CD4-positive, alpha-beta T cell treated with Interleukin-17A for 4 hours (primary cell): ENCODE measurements around the gene NSMCE1.

ENCODE experiments used
- DNase-seq: peaks from one replicate; pipeline ENCODE4 v3.0.0-alpha.2; 2020; ENCODE audit warnings: mixed read lengths

Gene NSMCE1, protein sequence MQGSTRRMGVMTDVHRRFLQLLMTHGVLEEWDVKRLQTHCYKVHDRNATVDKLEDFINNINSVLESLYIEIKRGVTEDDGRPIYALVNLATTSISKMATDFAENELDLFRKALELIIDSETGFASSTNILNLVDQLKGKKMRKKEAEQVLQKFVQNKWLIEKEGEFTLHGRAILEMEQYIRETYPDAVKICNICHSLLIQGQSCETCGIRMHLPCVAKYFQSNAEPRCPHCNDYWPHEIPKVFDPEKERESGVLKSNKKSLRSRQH

DNA sequence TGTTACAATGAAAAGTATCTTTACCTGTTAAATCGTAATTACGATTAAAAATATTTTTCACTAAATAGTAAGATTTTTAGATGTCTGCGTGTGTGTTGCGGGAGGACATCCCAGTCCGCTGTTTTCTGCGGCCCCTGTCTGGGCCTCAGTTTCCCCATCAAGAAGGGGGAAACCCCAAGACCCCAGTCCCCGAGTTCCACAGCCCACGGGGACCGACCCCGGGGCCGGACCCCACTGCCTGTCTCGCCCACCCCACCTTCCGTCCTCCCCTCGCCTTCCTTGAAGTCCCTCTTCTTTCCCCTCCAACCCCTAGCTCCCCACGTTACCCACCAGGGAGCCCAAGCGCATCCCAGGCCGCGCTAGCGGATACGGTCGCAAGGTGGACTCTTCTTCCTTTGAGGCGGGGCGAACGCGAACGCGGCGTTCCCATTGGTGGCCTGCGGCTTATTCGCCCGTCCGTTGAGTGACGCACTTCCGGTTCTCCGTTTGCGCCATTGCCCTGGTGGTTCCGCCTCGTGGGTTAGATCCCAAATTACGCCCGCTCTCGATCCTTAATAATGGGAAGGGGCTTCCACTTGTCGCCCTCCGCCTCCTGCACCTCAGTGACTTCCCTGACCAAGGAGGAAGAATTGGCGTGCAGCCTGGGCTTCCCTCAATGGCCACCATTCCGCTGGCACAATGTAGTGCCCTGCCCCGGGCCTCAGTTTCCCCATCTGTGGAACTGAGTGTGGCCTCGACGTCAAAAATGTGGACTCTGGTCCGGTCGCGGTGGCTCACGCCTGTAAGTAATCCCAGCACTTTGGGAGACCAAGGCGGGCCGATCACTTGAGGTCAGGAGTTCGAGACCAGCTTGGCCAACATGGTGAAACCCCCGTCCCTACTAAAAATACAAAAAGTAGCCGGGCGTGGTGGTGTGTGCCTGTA lies at the start of gene NSMCE1:
TSS of gene NSMCE1 (minus strand) at position 397 of the 924 bp plus-strand sequence. CDS start 11,202 bp downstream, outside the sequence.
- DNase-seq = peak; percentile 97

DNA sequence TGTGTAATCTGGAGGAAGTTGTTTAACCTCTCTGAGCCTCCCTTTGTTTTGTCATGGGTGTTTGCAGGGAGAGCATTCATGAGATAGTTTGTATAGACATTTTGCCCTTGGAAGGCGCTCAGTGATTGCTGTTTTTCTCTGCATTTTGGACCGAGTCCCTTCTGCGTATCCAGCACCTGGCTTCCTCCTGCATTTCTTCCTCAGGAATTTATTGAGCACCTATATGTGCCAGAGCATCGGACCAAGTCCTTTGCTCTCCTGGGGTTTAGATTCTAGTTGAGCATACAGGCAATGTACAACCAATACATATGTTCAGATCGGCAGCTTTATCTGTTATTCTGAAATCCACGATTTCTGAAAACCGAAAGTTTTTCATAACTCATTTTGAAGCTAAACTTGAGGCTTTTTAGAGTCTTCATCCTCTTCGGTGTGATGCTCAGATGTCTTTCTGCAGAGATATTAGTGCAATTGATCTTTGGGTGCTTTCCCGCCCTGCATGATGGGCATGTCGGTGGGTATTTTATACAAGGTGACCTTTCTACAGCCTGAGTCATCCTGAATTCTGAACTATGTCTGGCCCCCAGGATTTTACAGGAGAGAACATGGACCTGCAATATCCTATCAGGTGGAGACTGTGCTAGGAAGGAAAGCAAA lies 49.3 kb upstream of the NSMCE1 start:
- DNase-seq = peak; percentile 29

DNA sequence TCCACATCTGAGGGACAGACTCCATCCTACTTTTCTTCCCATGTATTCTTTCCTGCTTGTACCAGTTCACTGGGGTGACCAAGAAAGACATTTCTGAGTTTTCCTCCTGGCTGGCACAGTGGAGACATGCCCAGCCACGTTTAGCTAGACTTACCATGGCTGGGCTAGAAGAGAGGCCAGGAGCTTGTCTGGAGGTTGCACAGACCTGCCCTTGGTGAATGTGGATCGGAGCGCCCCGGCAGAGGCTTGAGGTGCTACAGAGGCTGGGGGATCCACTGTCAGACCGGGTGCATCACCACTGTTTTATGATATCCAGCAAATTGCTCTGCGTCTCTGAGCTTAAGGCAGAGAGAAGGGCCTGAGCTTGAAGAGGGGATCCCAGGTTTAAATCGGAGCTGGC lies 48.7 kb upstream of the NSMCE1 start:
- no peak for DNase-seq

DNA sequence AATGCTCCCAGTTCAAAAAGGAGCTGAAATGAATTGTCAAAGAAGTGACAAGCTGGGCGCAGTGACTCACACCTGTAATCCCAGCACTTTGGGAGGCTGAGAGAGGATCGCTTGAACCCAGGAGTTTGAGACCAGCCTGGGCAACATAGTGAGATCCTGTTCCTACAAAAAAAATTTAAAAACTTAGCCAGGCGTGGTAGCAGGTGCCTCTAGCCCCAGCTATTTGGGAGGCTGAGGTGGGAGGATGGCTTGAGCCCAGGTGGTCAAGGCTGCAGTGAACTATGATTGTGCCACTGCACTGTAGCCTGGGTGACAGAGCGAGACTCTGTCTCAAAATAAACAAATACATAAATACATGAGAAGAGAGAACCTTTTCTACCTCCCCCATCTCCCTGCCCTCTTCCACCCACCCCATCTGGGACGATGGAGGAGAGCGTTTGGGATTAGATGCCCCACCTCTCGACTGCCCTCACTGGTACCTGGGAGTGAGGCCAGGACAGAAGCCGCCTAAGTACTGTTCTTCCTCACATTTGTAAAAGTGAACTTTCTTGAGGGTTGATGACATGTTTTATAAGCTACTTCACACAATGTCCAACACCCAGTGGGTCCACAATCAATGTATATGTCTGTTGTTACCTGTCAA lies 47.6 kb upstream of the NSMCE1 start:
- no peak for DNase-seq

DNA sequence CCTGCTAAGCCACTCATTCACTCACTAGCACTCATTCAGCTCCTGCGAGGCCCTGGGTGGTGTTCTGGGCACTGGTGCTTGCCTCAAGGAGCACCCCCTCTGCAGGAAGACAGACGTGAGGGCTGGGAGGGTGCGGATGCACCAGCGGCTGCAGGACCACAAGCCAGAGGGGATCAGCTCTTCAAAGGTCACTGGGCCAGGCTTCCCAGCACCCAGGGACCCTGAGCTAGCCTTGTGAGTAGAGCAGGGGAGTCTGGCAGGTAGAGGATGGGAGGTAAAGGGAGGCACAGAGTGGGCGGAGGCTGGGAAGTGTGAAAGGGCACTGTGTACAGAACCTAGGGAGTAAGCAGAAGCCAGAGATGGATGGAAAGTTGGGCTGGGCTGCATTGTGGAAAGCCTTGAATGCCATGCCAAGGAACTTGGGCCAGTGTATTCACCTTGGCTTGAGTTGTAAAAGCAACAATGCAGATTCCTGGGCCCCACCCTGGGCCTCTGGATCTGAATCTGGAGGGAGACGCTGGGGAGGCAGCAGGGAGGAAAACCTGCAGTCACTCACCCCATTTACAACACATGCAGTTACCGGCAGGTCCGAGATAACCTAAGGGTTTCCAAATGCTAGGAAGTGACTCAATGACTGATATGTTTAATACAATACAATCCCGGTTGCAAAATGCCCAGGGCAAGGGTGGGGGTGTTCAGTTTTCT lies 46.9 kb upstream of the NSMCE1 start:
- peak; percentile 69 for DNase-seq

DNA sequence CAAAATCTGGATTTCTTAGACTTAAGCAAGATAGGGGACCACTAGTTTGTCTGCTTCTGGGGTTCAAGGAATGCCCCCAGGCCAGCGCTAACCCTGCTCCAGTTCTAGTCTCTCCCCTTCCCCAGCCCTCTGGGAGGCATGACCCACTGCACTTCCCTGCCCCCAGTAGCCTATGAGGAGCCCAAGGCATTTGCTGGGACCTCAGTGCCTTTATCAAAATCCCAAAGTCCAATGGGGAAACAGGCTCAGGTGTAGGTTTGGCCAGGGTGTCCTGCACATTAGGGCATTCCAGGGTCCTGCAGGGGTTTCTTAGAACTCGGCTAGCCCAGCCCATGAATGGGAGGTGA lies 46.4 kb upstream of the NSMCE1 start:
- no peak for DNase-seq

DNA sequence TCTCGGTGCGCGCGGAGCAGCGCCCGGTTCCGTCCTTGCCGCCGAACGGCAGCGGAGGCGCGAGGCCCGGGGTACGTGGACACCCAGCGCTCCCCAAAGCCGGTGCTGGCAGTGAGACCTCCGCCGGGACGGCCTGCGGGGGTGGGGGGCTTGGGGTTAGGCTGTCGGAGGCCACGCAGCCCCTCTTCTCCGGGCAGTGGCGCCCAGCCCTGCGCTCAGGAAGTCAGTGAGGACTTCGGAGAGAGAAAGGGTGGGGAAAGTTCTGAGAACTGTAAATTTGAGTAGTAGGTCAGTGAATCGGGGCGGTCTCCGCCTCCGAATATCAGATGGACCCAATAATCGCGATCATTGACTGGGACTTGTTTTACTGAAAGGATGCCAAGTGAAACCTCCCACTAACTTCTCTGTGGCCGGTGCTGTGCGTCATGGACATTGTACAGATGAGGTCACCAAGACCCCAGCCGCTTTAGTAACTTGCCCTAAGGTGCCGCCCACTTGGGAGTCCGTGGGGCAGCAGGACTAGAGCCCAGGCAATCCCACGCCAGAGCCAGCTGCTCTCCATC lies 45.7 kb upstream of the NSMCE1 start:
- DNase-seq = peak; percentile 44

DNA sequence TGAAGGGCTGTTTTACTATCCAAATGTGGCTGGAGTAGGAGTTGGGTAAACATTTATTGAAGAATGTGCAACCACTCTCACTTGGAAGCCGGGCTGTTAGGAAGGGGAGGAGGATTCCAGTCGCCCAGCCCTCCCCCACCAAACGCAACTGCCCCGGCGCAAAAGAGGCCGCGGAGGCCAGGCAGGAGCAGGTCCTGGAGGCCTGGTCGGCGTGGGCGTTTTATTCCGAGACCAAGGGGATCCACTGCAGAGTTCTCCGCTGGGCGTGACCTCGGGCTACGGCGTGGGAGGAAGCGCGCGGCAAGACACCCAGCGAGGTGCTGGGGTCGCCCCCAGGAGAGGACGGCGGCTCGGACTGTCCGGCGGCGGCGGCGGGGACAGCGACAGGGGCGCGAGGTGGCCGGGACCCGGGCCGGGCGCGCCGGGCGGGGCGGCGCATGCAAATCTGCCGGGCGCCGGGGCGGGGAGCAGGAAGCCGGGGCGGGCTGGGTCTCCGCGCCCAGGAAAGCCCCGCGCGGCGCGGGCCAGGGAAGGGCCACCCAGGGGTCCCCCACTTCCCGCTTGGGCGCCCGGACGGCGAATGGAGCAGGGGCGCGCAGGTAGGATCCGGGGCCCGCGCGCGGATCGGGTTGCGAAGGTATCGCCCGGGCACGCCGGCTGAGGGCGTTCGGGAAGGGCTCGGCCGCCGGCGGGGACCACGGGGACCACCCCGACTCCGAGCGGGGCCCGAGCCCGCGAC lies 45.0 kb upstream of the NSMCE1 start, which contains the start of gene IL4R:
TSS of gene IL4R (plus strand) at position 553 of the 739 bp plus-strand sequence. CDS start 26,230 bp downstream, outside the sequence.
- DNase-seq = peak; percentile 74

DNA sequence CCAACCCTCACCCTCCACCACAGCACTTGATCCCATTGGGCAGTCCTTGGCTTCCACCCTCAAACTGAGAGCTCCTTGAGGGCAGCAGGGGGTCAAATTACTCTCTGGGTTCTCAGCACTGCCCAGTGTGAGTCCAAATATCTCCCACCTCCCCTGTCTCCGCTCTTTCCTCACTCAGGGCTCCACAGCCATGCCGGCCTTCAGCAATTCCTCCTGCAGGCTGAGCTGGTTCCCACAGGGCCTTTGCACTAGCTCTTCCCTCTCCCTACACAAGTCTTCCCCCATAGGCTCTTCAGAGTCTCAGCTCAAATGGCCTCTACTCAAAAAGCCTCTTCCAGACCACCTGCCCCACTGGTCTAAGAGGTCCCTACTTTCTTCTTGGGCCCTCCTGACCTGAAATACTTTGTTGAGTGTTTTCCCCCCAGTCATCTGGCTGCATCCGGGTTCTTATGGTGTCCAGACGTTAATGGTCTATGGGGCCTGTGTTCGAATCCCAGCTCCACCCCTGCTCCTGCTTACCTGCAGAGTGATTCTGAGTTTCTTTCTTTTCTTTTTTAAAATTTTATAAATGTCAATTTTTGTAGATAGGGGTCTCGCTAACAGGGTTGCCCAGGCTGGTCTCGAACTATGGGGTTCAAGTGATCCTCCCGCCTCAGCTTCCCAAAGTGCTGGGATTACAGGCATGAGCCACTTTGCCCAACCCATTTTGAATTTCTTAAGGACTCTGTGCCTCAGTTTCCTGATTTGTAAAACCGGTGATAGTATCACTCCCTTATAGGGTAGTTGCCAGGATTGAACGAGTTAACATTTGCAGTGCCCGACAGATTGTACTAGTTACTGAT lies 44.2 kb upstream of the NSMCE1 start:
- no peak for DNase-seq

DNA sequence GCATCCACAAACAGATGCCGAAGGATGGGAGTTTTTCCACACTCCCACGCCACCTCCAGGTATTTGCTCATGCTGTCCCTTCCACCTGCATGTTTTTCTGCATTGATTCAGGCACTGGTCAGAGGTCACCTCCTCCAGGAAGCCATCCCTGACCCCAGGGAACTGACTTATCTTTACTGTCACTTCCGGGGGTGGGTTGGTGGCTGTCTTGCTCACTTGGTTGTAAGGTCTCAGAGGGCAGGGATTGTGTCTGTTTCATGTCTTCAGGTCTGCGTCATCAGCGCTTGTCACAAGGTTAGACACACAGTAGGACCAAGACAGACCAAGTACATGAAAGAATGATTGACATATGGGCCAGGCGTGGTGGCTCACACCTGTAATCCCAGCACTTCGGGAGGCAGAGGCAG lies 43.3 kb upstream of the NSMCE1 start:
- DNase-seq = no peak

DNA sequence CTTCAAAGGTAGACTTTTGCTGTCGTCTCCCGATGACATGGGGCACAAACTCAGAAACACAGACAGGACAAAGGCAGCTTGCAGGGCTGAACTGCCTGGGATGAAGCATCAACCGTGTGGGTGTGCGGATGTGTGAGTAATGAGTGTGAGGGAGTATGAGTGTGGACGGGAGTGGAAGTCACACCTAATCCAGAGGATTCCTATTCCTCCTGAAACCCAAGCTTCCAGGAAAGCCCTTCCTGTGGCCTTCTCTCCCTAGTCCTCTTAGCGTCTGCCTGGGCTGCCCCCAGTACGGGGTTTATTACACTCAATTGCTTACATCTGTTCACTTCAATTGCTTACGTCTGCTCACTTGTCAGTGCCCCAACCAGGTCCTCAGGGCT lies 42.9 kb upstream of the NSMCE1 start:
- no peak for DNase-seq

DNA sequence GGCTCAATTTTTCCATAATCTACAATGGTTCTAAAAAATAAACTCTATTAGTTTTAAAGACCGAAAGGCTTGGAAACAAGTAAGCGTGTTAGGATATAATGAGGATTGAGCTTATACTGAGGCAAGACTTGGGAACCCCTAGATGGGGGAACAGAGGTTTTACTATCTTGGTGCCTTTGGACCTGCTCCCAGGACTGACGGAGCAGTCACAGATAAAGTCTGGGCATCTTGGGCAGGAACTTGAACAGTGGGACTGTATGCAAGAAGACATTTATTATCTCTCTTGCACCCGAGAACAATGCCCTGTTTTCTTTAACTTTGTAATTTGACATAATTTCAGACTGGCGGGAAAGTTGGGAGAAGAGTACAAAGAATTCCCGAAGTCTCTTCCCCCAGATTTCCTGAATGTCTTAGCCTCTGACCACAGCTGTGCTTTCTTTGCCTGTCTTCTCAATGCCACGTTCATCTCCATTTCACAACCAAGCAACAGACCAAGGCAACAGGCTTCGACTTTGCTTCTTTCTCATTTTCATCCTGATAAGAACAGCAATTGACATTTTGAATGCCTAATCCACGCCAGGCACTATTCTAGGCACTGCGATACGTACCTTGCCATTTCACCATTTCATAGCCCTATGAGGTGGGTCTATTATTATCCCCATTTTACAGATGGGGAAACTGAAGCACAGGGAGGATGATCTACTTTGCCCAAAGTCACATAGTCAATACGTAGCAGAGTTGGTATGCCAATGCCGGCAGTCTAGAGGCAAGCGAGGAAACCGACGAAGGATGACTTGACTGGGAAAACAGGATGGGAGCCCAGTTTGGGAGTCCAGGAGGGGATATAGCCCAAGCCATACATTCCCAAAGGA lies 42.2 kb upstream of the NSMCE1 start:
- DNase-seq = no peak

DNA sequence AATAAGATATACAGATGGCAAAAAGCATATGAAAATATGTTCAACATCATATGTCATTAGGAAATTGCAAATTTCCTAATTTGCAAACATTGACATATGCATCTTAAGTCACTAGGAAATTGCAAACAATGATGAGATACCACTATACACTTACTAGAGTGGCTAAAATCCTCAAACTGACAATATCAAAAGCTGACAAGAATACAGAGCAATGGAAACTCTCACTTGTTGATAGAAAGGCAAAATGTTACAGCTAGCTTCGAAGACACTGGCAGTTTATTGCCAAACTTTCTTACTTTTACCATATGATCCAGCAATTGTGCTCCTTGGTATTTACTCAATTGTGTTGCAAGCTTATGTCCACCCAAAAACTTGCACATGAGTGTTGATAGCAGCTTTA lies 40.2 kb upstream of the NSMCE1 start:
- no peak for DNase-seq

DNA sequence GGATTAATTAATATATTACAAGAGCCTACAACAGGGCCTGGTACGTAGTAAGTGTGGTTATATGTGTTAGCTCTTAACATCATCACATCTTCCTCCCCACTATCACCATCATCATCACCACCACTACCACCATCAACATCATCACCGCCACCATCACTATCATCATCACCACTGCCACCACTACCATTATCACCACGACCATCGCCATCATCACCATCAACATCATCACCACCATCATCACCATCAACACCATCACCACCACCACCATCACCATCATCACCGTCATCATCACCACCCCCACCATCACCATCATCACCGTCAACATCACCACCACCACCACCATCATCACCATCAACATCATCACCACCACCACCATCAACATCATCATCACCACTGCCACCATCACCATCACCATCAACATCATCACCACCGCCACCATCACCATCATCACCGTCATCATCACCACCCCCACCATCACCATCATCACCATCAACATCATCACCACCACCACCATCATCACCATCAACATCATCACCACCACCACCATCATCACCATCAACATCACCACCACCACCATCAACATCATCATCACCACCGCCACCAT lies 37.4 kb upstream of the NSMCE1 start:
- DNase-seq = no peak

DNA sequence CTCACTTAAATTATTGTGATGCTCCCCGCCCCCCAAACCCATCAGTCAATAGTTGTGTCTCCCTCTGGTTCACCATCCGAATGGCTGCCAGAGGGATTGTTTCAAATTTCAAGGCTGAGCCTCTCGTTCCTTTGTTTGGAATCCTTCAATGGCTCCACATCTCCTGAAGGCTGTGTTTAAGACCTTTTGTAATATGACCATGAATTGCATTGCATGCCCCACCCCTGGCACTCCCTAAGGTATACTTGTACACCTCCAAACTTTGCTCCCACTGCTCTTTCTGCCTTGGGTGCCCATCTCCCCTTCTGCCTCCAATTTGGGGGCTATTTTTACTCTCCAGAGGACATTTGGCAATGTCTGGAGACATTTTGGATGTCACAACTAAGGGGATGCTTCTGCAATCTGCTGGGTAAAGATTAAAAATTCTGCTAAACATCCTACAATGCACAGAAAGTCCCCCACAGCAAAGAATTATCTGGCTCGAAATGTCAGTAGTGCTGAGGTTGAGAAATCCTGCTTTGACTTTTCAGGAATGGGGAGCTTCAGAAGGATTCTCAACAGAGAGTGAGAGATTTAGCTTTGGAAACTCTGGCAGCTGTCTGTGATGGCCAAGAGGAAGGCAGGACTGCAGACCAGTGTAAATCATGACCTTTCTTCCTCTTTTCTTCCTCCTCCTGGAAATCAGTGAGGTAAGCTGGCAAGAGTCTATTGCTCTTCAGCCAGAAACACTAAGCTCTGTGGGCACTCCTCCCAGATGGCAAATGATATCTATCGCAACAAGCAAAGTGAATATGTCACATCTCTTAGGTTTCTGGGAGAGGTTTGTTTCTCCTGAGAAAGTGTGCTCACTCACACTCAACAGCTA lies 36.5 kb upstream of the NSMCE1 start:
- DNase-seq = no peak

DNA sequence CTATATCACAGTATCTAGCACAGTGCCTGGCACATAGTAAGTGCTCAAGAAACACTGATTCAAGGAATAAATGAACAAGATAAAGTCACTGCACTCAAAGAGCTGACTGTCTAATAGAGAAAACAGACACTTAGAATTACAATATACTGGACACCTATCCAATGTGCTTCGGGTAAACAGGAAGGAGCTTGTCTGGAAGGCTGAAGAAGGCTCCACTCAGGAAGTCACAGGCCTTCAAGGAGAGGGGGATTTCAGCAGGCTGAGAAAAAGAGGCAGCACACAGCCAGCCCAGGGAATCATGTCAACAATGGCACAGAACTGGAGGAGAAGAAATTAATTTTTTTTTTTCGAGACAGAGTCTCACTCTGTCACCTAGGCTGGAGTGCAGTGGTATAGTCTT lies 35.5 kb upstream of the NSMCE1 start:
- no peak for DNase-seq

DNA sequence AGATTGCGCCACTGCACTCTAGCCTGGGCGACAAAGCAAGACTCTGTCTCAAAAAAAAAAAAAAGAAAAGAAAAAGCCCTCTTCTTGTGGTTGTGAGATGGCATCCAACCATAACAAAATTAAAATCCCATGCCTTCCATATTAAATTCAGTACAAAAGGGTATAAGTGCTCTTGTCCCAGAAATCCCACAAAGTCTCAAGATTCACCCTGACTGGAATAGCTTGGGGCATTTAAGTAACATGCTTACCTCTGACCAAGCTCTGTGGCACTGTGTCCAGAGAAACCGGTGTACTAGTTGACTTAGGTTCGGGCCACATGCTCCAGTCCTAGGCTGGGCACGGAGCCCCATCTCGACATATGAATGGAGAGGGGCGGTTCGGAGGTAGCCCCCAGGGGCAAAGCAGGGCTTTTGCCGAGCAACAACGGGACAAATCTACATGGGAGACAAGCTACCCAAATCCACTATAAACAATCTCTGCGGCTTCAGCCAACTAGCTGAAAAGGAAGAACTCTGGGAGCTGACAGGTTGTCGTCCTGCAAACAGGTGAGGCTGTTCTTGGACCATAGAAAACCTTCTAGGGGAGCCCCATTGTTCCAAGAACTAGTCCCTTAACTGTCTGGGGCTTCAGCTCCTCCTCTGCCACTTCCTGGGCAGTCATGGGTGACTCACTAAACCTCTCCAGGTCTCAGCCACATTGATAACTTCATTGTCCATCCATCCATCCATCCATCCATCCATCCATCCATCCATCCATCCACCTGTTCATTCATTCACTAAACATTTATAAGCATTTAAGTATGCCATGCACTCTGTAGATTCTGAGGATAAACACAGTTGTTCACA lies 34.9 kb upstream of the NSMCE1 start:
- no peak for DNase-seq
